Psoas muscle (tissue), 8 donors: Measurements from ENCODE around the gene UBA52. TPM values are rescaled to one million over a fixed set of nuclear protein-coding genes. Genes with fewer than 3 reads are reported as not detected.
"Not testable (repeated sequence)": the region's sequence is repeated elsewhere in the genome, so short reads cannot be mapped to it uniquely, and the experiment has no call there.

ENCODE experiments used
- ATAC-seq, 4 donors: fragments of 200-7000 bp; cut with Tn5 transposase; one replicate each; pipeline ENCODE4 v1.9.1; 2020; ENCODE audit warnings: moderate library complexity in 3 of 4, mild to moderate bottlenecking in 2 of 4
- DNase-seq, 2 donors: peaks; one replicate each; pipeline ENCODE4 v3.0.0-alpha.2; 2020
- H3K27ac ChIP-seq: fragments of 200-600 bp; one replicate; pipeline ENCODE4 v1.8.0; 2022
- H3K27me3 ChIP-seq, 3 donors: fragments of 200-600 bp in 1 of 3; one replicate each; pipeline versions ENCODE4 v1.6.1 to v1.8.0; 2013 to 2022; ENCODE audit warnings: low read length in 2 of 3, mild to moderate bottlenecking in 2 of 3, moderate library complexity in 1 of 3; ENCODE audit not compliant: insufficient read depth in 3 of 3
- H3K36me3 ChIP-seq, 2 donors: fragments of 200-600 bp in 1 of 2; one replicate each; pipeline versions ENCODE4 v1.6.1 to v1.8.0; 2013 to 2022; ENCODE audit warnings: low read depth in 1 of 2, mild to moderate bottlenecking in 1 of 2, moderate library complexity in 1 of 2; ENCODE audit not compliant: insufficient read depth in 1 of 2
- H3K4me1 ChIP-seq: fragments of 200-600 bp; one replicate; pipeline ENCODE4 v1.8.0; 2022
- H3K4me3 ChIP-seq: fragments of 200-600 bp; one replicate; pipeline ENCODE4 v1.8.0; 2022; ENCODE audit warnings: mild to moderate bottlenecking
- H3K9me3 ChIP-seq: fragments of 200-600 bp; one replicate; pipeline ENCODE4 v1.8.0; 2022
- WGBS, 3 donors: extraction: QIAGEN DNeasy Blood & Tissue Kit; methylation state at CpG; one replicate each; pipeline versions ENCODE4 v1.1.6 to v1.1.7; 2013; 5-methylcytosine and 5-hydroxymethylcytosine counted together
- intact Hi-C, 2 donors: fragments of 100-400 bp; cut with DNase I; formaldehyde crosslinking; loops; one replicate each; pipeline versions ENCODE4 v1.11.0 to v1.14.2; 2022
- polyA plus RNA-seq, 3 donors: library from polyadenylated mRNA; stranded (reverse); fragments of 200-250 nt; gene quantifications; one replicate each; pipeline ENCODE4 v1.2.3, GENCODE V29; 2013
- total RNA-seq, 4 donors: library from RNA; stranded (reverse); fragmentation: NEBNext Ultra II Directional in 2 of 4; extraction: Animal tissue kit (Norgen Biotek cat#: 25700) in 2 of 4; gene quantifications; one replicate each; pipeline versions ENCODE4 v1.2.1 to v1.2.4, GENCODE V29; 2021 to 2023
- TF ChIP-seq, protein P1 (sequence below): fragments of 200-600 bp; IDR thresholded peaks from one replicate; pipeline ENCODE4 v1.8.0; 2022; ENCODE audit warnings: antibody characterized with exemption
- donor health status: healthy with polysubstance abuse.
- donor health status: DM: no; HTN: no; CAD: no; lungs with moderate emphysema.
- donor health status: Bipolar disorder and iron deficiency.
- donor health status: healthy.
- donor health status: DM: yes; HTN: yes; CAD: no.
- donor health status: DM: no; HTN: no; CAD: no.
- donor health status: DM: no; HTN: no; CAD: no.
- donor health status: DM: yes; HTN: yes; CAD: no.

UBA52 gene
- total and polyA plus RNA-seq, 7 donors: 877 to 1,553 (median 1,005) TPM

DNA sequence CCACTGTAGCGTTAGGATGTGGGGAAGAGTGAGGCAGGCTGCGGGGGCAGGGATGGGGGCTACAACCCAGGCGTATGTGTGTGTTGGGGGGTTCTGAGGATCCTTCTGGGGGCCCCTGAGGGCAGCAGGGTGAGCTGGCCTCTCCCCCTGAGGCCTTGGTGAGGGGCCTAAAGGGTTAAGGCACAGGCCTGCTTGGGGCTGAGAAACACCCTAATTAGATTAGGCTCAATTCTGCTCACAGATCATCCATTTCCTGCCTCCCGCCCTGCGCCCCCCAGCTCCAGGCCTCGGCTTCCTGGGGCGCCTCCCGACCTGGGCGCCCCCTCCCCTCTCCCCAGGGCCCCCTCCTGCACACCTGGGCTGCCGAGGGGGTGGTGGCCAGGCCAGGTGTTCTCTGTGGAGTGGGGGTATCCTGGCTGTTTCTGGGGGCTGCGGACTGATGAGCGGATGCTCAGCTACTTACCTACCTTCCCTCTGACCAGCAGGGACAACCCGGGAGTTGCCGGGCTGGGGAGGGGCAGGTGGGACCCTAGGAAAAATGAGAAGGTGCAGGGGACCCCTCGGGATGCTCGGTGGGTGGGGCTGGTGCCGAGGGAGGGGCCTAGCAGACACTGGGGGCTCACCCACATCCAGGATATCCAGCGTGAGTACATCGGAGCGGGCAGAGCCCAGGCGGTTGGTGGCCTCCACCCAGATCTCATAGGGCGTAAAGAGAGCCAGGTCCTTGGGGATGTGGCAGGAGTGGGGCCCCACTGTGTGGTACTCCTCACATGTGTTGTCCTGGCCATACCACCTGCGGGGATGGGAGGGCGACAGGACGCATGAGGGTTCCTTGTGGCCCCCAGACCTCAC is 26.4 kb downstream of the UBA52 start:
- no peak overlapping the region for H3K27ac ChIP-seq
- no peak overlapping the region for H3K4me3 ChIP-seq
- H3K4me1 ChIP-seq: peaks cover 13% of the 10 kb centered on the region
- DNase-seq: no peak
- H3K9me3 ChIP-seq: no peaks in the 10 kb centered on the region
- H3K36me3 ChIP-seq: no peaks in the 10 kb centered on the region
- WGBS, 3 donors: 52 to 53% (median 53%) methylated on average over 21 to 25 of the region's 25 CpGs
- ATAC-seq: no peak
- intact Hi-C loops: no loop called here
- H3K27me3 ChIP-seq: peaks cover 0 to 14% (median 4%) of the 10 kb centered on the region in 3 donors
- TF ChIP-seq, protein P1, sequence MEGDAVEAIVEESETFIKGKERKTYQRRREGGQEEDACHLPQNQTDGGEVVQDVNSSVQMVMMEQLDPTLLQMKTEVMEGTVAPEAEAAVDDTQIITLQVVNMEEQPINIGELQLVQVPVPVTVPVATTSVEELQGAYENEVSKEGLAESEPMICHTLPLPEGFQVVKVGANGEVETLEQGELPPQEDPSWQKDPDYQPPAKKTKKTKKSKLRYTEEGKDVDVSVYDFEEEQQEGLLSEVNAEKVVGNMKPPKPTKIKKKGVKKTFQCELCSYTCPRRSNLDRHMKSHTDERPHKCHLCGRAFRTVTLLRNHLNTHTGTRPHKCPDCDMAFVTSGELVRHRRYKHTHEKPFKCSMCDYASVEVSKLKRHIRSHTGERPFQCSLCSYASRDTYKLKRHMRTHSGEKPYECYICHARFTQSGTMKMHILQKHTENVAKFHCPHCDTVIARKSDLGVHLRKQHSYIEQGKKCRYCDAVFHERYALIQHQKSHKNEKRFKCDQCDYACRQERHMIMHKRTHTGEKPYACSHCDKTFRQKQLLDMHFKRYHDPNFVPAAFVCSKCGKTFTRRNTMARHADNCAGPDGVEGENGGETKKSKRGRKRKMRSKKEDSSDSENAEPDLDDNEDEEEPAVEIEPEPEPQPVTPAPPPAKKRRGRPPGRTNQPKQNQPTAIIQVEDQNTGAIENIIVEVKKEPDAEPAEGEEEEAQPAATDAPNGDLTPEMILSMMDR: no peak

DNA sequence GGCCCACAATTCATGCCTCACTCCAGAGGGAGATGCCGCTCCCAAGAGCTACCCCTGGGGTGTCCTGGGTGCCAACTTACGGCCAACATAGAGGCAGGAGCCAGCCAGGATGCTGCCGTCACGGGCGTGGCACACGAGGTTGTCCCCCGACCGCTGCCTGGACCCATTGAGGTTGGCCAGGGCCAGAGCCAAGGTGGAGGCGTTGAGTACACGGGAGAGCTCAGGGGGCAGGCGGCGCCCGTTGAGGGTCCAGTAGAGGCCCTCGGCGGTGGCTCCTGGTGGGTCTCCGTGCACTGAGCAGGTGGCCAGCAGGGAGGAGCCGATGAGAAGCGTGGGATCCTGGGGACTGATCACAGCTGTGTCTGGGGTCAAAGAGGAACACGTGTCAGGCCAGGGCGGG is 27.8 kb downstream of the UBA52 start:
- intact Hi-C loops: no loop called here
- 83 to 86% (median 84%) methylated on average over 20 of the region's 20 CpGs for WGBS, 3 donors
- Histone ChIP-seq H3K27ac (no peak overlapping the region), H3K4me1 (peaks cover 7% of the 10 kb centered on the region), H3K4me3 (no peak overlapping the region), H3K27me3 (peaks cover 0 to 28% (median 5%) of the 10 kb centered on the region in 3 donors), H3K9me3 (no peaks in the 10 kb centered on the region), H3K36me3 (no peaks in the 10 kb centered on the region)
- TF ChIP-seq, protein P1: no peak
- ATAC-seq (no peak), DNase-seq (no peak)

DNA sequence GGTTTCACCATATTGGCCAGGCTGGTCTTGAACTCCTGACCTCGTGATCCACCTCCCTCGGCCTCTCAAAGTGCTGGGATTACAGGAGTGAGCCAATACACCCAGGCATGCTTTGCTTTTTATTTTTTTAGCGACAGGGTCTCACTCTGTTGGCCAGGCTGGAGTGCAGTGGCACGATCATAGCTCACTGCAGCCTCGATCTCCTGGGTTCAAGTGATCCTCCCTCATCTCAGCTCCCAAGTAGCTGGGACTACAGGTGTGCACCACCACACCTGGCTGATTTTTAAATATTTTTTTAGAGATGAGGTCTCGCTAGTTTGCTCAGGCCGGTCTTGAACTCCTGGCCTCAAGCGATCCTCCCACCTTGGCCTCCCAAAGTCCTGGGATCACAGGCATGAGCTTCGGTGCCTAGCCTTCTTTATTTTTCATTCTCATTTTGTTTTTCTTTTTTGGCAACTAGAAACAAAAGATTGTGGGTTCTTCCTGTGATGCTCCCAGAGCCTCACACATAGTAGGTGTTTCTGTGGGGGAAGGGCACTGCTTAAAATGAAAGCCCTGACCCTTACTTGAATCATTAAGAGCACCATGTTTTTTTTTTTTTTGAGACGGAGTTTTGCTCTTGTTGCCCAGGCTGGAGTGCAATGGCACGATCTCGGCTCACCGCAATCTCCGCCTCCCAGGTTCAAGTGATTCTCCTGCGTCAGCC is 29.2 kb downstream of the UBA52 start:
- H3K36me3 ChIP-seq, ATAC-seq, DNase-seq, intact Hi-C loops, H3K4me3 ChIP-seq, H3K27ac ChIP-seq, H3K4me1 ChIP-seq, H3K9me3 ChIP-seq: not testable (repeated sequence)
- peaks cover 0 to 42% (median 10%) of the 10 kb centered on the region in 3 donors for H3K27me3 ChIP-seq
- 90 to 96% (median 92%) methylated on average over 15 of the region's 15 CpGs for WGBS, 3 donors

DNA sequence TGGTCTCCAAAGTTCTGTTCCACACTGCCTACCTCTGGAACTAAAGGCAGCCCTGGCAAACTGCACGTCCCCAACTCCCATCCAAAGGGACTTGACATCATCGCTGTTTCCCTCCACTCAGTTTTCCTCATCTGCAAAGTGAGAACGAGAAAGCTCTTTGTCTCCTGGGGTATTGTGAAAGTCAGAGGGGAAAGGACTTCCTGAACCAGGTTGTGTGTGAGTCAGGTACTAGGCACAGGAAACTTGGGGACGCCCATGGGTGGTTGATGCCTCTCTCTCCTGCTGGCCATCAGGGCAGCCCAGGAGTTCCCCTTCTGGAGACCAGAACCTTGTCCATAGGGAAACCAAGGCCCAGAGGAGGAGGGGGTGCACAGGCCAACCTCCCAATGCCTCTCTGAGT is 30.2 kb downstream of the UBA52 start:
- no peaks in the 10 kb centered on the region for H3K36me3 ChIP-seq
- WGBS, 3 donors: 75 to 85% (median 85%) methylated on average over 4 of the region's 4 CpGs
- intact Hi-C loops: no loop called here
- no peak overlapping the region for H3K27ac ChIP-seq
- TF ChIP-seq, protein P1: no peak
- ATAC-seq: no peak
- no peaks in the 10 kb centered on the region for H3K9me3 ChIP-seq
- peaks cover 0 to 47% (median 16%) of the 10 kb centered on the region in 3 donors for H3K27me3 ChIP-seq
- no peak overlapping the region for H3K4me3 ChIP-seq
- no peak for DNase-seq
- H3K4me1 ChIP-seq: no peaks in the 10 kb centered on the region
